SK-N-SH (cell line): ENCODE results near the gene DDX28. TPM values are rescaled to one million over a fixed set of nuclear protein-coding genes. Genes with fewer than 3 reads are reported as not detected.

ENCODE experiments used
- CTCF ChIA-PET: fragments of 300-600, 350-600 bp; formaldehyde crosslinking; extraction: SDS; loops from one replicate; lab custom pipeline; 2021; lab: Yijun Ruan, JAX
- POLR2A ChIA-PET: fragments of 350-600 bp; sonication (Branson Sonifier 250); formaldehyde crosslinking; extraction: SDS; loops from one replicate; lab custom pipeline; 2020; ENCODE audit warnings: antibody characterized with exemption, inconsistent platforms; lab: Yijun Ruan, JAX
- DNase-seq: peaks from one replicate; pipeline ENCODE4 v3.0.0; 2012
- H2AFZ ChIP-seq: fragments of 200-600 bp; sonication (generic); 2 replicates; pipeline ENCODE4 v1.8.1; 2016; ENCODE audit warnings: antibody characterized with exemption, mild to moderate bottlenecking, low read depth
- H3F3A ChIP-seq: fragments of 200-600 bp; sonication (generic); replicated peaks from 2 replicates; pipeline ENCODE3; 2016; ENCODE audit warnings: antibody characterized with exemption, mild to moderate bottlenecking; ENCODE audit not compliant: insufficient read depth
- H3K27ac ChIP-seq, 2 experiments: fragments of 200-500 bp in 1 of 2; fragments of 200-600 bp in 1 of 2; sonication (Bioruptor generic) in 1 of 2; sonication (generic), shearing (Covaris generic) in 1 of 2; 2 replicates each; pipeline versions ENCODE4 v1.5.1 to v1.6.1; 2014 to 2016; ENCODE audit warnings: low read depth in 2 of 2, inconsistent platforms in 1 of 2, low read length in 1 of 2, mild to moderate bottlenecking in 1 of 2, mixed read lengths in 1 of 2
- H3K27me3 ChIP-seq: fragments of 200-600 bp; sonication (generic), shearing (Covaris generic); 2 replicates; pipeline ENCODE4 v1.6.1; 2016; ENCODE audit warnings: mixed run types; ENCODE audit not compliant: insufficient read depth
- H3K36me3 ChIP-seq, 2 experiments: fragments of 200-500 bp in 1 of 2; fragments of 200-600 bp in 1 of 2; sonication (Bioruptor generic) in 1 of 2; sonication (generic) in 1 of 2; replicated peaks in 1 of 2; 2 replicates each; pipeline versions ENCODE3 to v1.5.1; 2014 to 2016; ENCODE audit warnings: low read length in 1 of 2, mild to moderate bottlenecking in 1 of 2; ENCODE audit not compliant: insufficient read depth in 2 of 2, control insufficient read depth in 1 of 2
- H3K4me1 ChIP-seq, 2 experiments: fragments of 200-500 bp in 1 of 2; fragments of 200-600 bp in 1 of 2; sonication (Bioruptor generic) in 1 of 2; sonication (generic), shearing (Covaris generic) in 1 of 2; 2 replicates each; pipeline versions ENCODE4 v1.5.1 to v1.6.1; 2014 to 2016; ENCODE audit warnings: low read depth in 1 of 2, low read length in 1 of 2, mixed run types in 1 of 2; ENCODE audit not compliant: insufficient read depth in 2 of 2, control insufficient read depth in 1 of 2
- H3K4me2 ChIP-seq: fragments of 200-600 bp; sonication (generic), shearing (Covaris generic); 2 replicates; pipeline ENCODE4 v1.6.1; 2017; ENCODE audit warnings: mixed run types
- H3K4me3 ChIP-seq, 2 experiments: fragments of 200-500 bp in 1 of 2; fragments of 200-600 bp in 1 of 2; sonication (Bioruptor generic) in 1 of 2; sonication (generic), shearing (Covaris generic) in 1 of 2; 2 replicates each; pipeline versions ENCODE4 v1.5.1 to v1.8.1; 2014 to 2016; ENCODE audit warnings: low read depth in 2 of 2, inconsistent platforms in 1 of 2, low read length in 1 of 2, mild to moderate bottlenecking in 1 of 2, mixed read lengths in 1 of 2, moderate library complexity in 1 of 2
- H3K79me2 ChIP-seq: fragments of 200-600 bp; sonication (generic); 2 replicates; pipeline ENCODE4 v1.8.1; 2017; ENCODE audit warnings: mild to moderate bottlenecking; ENCODE audit not compliant: insufficient read depth
- H3K9ac ChIP-seq: fragments of 200-600 bp; sonication (generic); 2 replicates; pipeline ENCODE4 v1.6.1; 2017; ENCODE audit warnings: mixed run types
- H3K9me2 ChIP-seq: fragments of 200-600 bp; sonication (generic); 2 replicates; pipeline ENCODE4 v1.6.1; 2017; ENCODE audit warnings: mixed run types
- H3K9me3 ChIP-seq: fragments of 200-600 bp; sonication (generic); 2 replicates; pipeline ENCODE4 v1.6.1; 2017; ENCODE audit warnings: mixed run types, mild to moderate bottlenecking, moderate library complexity
- H4K20me1 ChIP-seq: fragments of 200-600 bp; sonication (generic); 2 replicates; pipeline ENCODE4 v1.6.1; 2017; ENCODE audit warnings: mild to moderate bottlenecking, mixed run types; ENCODE audit not compliant: insufficient read depth
- CHD2 ChIP-seq: fragments of 150-350 bp; IDR thresholded peaks from 2 replicates; pipeline ENCODE4 v1.6.1; 2018; ENCODE audit warnings: low read length; ENCODE audit not compliant: partially characterized antibody
- CTCF ChIP-seq: fragments of 200-600 bp; sonication (generic); IDR thresholded peaks from 2 replicates; pipeline ENCODE4 v1.6.1; 2017; ENCODE audit warnings: antibody characterized with exemption, mild to moderate bottlenecking, moderate library complexity
- ELF1 ChIP-seq: IDR thresholded peaks from 2 replicates; pipeline ENCODE4 v1.4.0; 2012
- FOSL2 ChIP-seq: IDR thresholded peaks from 2 replicates; pipeline ENCODE4 v1.4.0; 2012; ENCODE audit warnings: low read depth, mild to moderate bottlenecking, moderate library complexity, borderline replicate concordance
- FOXJ3 ChIP-seq: sonication (generic); formaldehyde crosslinking; IDR thresholded peaks from 2 replicates; pipeline ENCODE4 v1.5.1; 2020; ENCODE audit warnings: mild to moderate bottlenecking, missing genetic modification reagents
- IRF3 ChIP-seq: fragments of 150-350 bp; IDR thresholded peaks from 2 replicates; pipeline ENCODE4 v1.6.1; 2016; ENCODE audit warnings: mild to moderate bottlenecking, low read depth, low read length
- JUND ChIP-seq: IDR thresholded peaks from 2 replicates; pipeline ENCODE4 v1.4.0; 2012
- MAX ChIP-seq: IDR thresholded peaks from 2 replicates; pipeline ENCODE4 v1.4.0; 2012; ENCODE audit warnings: low read depth
- MEF2A ChIP-seq: IDR thresholded peaks from 2 replicates; pipeline ENCODE4 v1.4.0; 2012; ENCODE audit warnings: low read depth, borderline replicate concordance
- NRF1 ChIP-seq: IDR thresholded peaks from 2 replicates; pipeline ENCODE4 v1.6.1; 2012; ENCODE audit warnings: low read depth, mild to moderate bottlenecking, low read length
- RXRA ChIP-seq: IDR thresholded peaks from 2 replicates; pipeline ENCODE4 v1.4.0; 2012; ENCODE audit warnings: low read depth, mild to moderate bottlenecking, borderline replicate concordance
- SIN3A ChIP-seq: IDR thresholded peaks from 2 replicates; pipeline ENCODE4 v1.6.1; 2012; ENCODE audit warnings: low read depth, mild to moderate bottlenecking, low read length, moderate library complexity, borderline replicate concordance
- TCF12 ChIP-seq: IDR thresholded peaks from 2 replicates; pipeline ENCODE4 v1.4.0; 2012
- TEAD4 ChIP-seq: IDR thresholded peaks from 2 replicates; pipeline ENCODE4 v1.4.0; 2012; ENCODE audit warnings: mild to moderate bottlenecking, borderline replicate concordance; ENCODE audit not compliant: insufficient read depth
- USF1 ChIP-seq: IDR thresholded peaks from 2 replicates; pipeline ENCODE4 v1.4.0; 2012; ENCODE audit warnings: low read depth, borderline replicate concordance
- ZBTB33 ChIP-seq: IDR thresholded peaks from 2 replicates; pipeline ENCODE4 v1.4.0; 2012; ENCODE audit warnings: low read depth, borderline replicate concordance
- WGBS: methylation state at CpG from one replicate; pipeline ENCODE4 v1.1.6; 2017; ENCODE audit warnings: low lambda C conversion rate; 5-methylcytosine and 5-hydroxymethylcytosine counted together
- polyA plus RNA-seq, 3 experiments: library from polyadenylated mRNA; depleted of rRNA; stranded (reverse); fragments of >200 nt; gene quantifications; 2 replicates each; pipeline ENCODE4 v1.2.3, GENCODE V29; 2012

The DDX28 gene
- polyA plus RNA-seq, 1 of the 3 experiments (the other 2 are of a cell fraction), result 10.8 TPM

GRCh38 chr16:68055395-68055794 is 32.4 kb upstream of the DDX28 start:
- H2AFZ ChIP-seq, result no peak overlapping the region
- H3K9me2 ChIP-seq, result no peaks in the 10 kb centered on the region
- ChIA-PET POLR2A (no interaction called here), CTCF (interaction anchor here (2.1 to 2.2 kb wide), 3 partner anchors 9 to 239 kb away, joined by 8 to 14 read pairs (median 10); no protein-coding TSS in a partner anchor)
- no peak overlapping the region for H3K4me3 ChIP-seq
- no peaks in the 10 kb centered on the region for H4K20me1 ChIP-seq
- H3K9me3 ChIP-seq, result no peaks in the 10 kb centered on the region
- H3K4me2 ChIP-seq, result no peak overlapping the region
- H3K79me2 ChIP-seq, result no peaks in the 10 kb centered on the region
- peaks cover 13 to 20% of the 10 kb centered on the region in 2 experiments for H3K36me3 ChIP-seq
- H3K27me3 ChIP-seq, result no peaks in the 10 kb centered on the region
- DNase-seq, result no peak
- H3K9ac ChIP-seq, result no peak overlapping the region
- H3F3A ChIP-seq, result no peaks in the 10 kb centered on the region
- H3K27ac ChIP-seq, result no peak overlapping the region
- TF ChIP-seq MEF2A (no peak), FOXJ3 (CRISPR knock-in tag) (no peak), ZBTB33 (no peak), TCF12 (no peak), JUND (no peak), USF1 (no peak), CHD2 (no peak), TEAD4 (no peak), MAX (no peak), SIN3A (no peak), CTCF (no peak), IRF3 (no peak), FOSL2 (no peak), RXRA (no peak), ELF1 (no peak), NRF1 (no peak)
- no peaks in the 10 kb centered on the region for H3K4me1 ChIP-seq
- WGBS, result 96% methylated on average over 3 of the region's 3 CpGs
